GM19239 (cell line): Measurements from ENCODE around the gene DNASE1.
"Not testable (repeated sequence)": the region's sequence is repeated elsewhere in the genome, so short reads cannot be mapped to it uniquely, and the experiment has no call there.

Experiments
- DNase-seq: peaks from one replicate; pipeline ENCODE4 v3.0.0; 2011; ENCODE audit warnings: low spot score; ENCODE audit not compliant: insufficient read length
- FAIRE-seq: peaks from 2 replicates; lab custom pipeline; 2011; peaks lifted over from hg19 to GRCh38; lab: Jason Lieb, UNC

The DNASE1 gene

GRCh38 chr16:3640632-3641501, 13.6 kb upstream of the DNASE1 start:
- DNase-seq = no peak
- no peak for FAIRE-seq

GRCh38 chr16:3641801-3642396, 12.6 kb upstream of the DNASE1 start:
- DNase-seq (no peak), FAIRE-seq (no peak)

- FAIRE-seq (no peak), DNase-seq (no peak)
Measured at GRCh38 chr16:3642397-3643094, 11.9 kb upstream of the DNASE1 start.

DNA sequence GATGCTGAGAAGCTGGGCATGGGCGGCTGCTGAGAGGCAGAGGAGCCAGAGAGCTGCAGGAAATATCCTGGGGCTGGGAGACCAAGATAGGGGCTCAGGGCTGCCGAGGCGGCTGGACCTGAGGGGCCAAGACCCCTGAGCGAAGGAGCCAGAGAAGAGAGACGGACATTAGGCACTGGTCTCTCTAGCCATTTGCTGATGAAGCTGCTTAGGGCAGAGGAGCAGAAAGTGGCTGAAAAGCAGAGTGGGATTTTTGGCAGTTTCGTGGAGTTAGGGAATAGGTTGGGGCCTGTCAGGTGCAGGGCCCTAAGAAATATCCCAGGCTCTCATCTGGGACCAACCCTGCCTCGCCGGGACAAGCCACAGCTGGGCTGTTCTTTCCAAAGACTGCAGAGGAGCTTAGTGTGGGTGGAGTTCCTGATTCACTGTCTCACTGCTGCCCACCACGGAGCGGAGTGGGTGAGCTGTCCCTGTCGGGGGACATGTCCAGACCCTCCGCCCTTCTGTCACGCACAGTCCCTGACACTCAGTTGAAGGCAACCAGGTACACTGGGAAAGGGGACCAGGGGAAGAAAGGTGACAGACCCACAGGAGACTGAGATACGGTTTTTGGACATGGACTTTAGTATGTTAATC, 11.3 kb upstream of the DNASE1 start:
- DNase-seq = no peak
- FAIRE-seq = no peak

- no peak for FAIRE-seq
- DNase-seq = no peak
Measured at GRCh38 chr16:3645108-3645503, 9.4 kb upstream of the DNASE1 start.

- DNase-seq = no peak
Measured at GRCh38 chr16:3645504-3646347, 8.8 kb upstream of the DNASE1 start.

GRCh38 chr16:3646348-3646920, 8.1 kb upstream of the DNASE1 start:
- FAIRE-seq = no peak

More at GRCh38 chr16:3645504-3646347, 8.8 kb upstream of the DNASE1 start:
- no peak for FAIRE-seq

DNA sequence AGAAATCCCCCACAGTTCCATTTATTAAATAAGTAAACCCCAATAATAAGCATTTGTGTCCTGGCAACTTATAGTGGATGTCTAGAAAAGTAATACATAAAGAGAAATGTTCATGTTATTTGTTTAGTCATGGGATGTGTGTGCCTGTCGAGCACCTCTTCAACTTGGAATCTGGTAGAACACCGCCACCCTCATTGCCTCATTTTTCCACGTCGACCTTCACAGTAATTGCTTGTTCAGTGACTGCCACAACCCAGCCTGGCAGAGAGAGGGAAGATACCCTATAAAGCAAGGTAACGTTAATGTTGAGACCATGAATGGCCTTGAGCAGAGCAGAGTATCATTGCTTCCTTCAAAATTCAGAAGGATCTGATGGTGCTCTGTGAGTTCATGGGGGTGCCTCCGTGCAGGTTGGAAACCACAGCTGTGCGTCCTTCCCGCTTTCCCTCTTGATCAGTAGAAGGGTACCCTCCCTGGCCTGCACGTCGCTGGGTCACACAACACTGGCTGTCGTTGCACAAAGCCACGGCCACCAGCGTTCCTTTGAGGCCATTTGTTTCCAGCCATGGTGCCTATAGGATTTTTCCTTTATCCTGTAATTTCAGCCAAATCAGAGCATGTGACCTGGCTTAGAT, 3.7 kb upstream of the DNASE1 start:
- FAIRE-seq (no peak), DNase-seq (no peak)

More at GRCh38 chr16:3646348-3646920, 8.1 kb upstream of the DNASE1 start:
- no peak for DNase-seq

DNA sequence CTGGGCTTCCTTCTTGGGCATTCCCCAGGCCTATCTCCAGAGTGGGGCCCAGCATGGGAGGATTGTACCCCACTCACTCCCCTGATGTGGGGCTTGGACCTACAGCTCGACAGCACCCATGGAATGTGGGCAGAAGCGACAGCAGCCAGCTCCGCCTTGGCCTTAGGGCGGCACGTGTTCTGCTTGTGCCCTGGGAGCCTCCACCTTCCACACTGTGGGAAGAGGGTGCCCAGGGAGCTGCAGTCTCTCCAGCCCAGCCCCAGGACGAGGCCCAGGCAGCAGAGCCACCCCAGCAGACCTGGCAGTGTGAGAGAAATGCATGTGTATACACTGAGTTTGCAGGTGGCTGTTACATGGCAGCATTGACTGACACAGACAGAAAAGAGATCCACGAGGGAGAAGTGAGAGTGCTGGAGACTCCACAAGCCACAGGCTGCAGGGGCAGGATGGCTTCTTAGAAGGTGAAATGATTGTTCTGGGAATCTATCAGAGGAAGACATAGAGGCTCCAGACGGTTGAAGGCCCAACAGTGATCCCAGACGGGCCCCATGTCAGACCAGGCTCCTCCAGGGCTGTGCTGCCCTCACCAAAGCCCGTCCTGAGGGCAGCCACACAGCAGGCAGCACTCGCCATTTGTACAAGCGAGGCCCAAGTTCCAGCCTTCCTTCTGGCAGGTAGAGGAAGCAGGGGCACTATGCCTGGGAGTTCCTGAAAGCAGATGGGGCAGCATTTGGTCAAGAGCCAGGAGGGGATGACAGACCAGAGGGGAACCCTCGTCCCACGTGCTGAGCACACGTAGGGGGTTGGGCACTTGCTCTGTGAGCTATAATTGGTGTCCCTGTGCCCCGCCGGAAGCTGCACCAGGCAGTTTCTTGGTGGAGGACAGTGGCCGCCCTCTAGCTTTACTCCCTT, 2.8 kb upstream of the DNASE1 start:
- FAIRE-seq (no peak), DNase-seq (no peak)

GRCh38 chr16:3652373-3653195, 1.9 kb upstream of the DNASE1 start:
- DNase-seq (no peak), FAIRE-seq (no peak)

DNA sequence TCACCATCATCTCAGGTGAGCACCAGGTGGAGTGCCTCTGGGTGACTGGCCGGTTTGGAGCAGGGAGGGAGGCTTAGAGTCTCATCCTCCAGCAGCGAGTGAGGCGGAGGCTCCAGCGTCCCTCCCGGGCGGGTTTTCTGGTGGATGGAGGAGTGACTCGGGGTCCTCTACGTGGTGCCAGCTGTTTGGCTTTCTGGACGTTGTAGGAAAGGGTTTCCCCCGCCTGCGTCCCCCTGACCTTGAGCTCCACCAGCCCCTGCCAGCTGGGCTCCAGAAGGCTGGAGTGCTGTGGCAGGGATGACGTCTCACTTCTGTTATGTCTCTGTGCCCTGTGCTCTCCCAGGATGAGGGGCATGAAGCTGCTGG, 522 bp downstream of the DNASE1 start:
- DNase-seq (no peak), FAIRE-seq (no peak)

DNA sequence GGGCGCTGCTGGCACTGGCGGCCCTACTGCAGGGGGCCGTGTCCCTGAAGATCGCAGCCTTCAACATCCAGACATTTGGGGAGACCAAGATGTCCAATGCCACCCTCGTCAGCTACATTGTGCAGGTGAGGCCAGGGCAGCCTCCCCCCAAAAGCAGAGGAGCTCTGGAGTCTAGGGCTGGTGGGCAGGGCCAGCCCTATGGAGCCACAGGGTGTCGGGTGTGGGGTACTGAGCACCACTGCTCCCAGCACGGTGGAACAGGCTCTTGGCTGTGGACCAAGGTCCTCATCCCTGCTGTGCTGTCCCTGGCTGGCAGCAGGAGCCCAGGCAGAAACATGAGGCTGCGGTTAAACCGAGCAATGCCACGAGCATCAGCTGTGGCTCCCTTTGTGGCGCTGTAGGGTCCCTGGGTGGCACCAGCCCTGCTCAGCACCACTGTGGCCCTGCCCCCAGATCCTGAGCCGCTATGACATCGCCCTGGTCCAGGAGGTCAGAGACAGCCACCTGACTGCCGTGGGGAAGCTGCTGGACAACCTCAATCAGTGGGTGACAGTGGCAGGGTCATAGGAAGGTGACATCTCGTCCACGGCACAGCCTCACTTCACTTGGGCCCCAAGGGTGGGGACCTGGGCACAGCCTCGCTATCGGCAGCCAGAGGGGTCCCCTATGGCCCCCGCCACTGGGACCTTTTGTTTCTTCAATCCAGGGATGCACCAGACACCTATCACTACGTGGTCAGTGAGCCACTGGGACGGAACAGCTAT, 1.1 kb downstream of the DNASE1 start:
- no peak for FAIRE-seq
- no peak for DNase-seq

- FAIRE-seq = not testable (repeated sequence)
Measured at GRCh38 chr16:3656160-3656490, 1.6 kb downstream of the DNASE1 start.

DNA sequence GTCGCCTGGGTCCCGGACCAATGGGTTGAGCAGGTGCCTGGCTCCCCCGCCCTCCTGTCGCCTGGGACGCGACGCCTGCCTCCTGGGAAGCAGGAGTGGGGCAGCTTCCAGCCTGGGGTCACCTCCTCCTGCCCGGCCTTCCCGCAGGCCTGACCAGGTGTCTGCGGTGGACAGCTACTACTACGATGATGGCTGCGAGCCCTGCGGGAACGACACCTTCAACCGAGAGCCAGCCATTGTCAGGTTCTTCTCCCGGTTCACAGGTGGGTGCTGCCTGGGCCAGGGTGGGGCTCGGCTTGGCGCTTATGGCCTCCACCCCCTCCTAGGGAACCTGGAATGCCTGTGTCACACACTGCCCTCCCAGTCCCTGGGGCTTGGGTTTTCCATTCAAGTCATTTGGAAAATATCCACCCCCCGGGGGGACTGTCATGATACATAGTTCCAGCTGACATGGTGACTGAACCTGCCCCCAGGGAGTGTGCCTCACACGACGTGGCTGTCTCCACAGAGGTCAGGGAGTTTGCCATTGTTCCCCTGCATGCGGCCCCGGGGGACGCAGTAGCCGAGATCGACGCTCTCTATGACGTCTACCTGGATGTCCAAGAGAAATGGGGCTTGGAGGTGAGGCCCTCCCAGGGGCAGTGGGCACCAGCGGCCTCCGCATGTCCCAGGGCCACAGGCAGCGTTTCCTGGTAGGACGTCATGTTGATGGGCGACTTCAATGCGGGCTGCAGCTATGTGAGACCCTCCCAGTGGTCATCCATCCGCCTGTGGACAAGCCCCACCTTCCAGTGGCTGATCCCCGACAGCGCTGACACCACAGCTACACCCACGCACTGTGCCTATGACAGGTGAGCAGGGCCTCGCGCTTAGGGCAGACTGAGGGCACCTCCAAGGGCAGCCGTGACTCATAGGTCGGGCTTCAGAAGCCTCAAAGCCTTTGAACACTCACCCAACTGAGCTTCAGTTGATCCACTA, 2.3 kb downstream of the DNASE1 start:
- DNase-seq (no peak), FAIRE-seq (no peak)

More at GRCh38 chr16:3656160-3656490, 1.6 kb downstream of the DNASE1 start:
- not testable (repeated sequence) for DNase-seq

GRCh38 chr16:3659251-3659650, 4.8 kb downstream of the DNASE1 start:
- DNase-seq = no peak
- FAIRE-seq = no peak
